BE2C (cell line): ENCODE results near the gene PSTPIP1.

Experiments used
- DNase-seq: peaks from one replicate; pipeline ENCODE4 v3.0.0-alpha.2; 2020
- H3K27me3 ChIP-seq: fragments of 250-450 bp; sonication (Bioruptor Pico); 2 replicates; pipeline ENCODE4 v1.5.1; 2020; ENCODE audit warnings: mild to moderate bottlenecking
- H3K36me3 ChIP-seq: fragments of 250-450 bp; sonication (Bioruptor Pico); 2 replicates; pipeline ENCODE4 v1.5.1; 2020; ENCODE audit warnings: mild to moderate bottlenecking
- H3K4me1 ChIP-seq: fragments of 250-450 bp; sonication (Bioruptor Pico); 2 replicates; pipeline ENCODE4 v1.5.1; 2020
- H3K4me3 ChIP-seq: 2 replicates; pipeline ENCODE4 v1.5.1; 2011; ENCODE audit warnings: low read depth, low read length
- H3K9me3 ChIP-seq: fragments of 250-450 bp; sonication (Bioruptor Pico); 2 replicates; pipeline ENCODE4 v1.5.1; 2020
- CTCF ChIP-seq: IDR thresholded peaks from 2 replicates; pipeline ENCODE4 v1.5.1; 2012; ENCODE audit warnings: mild to moderate bottlenecking, low read depth, low read length

The PSTPIP1 gene

DNA sequence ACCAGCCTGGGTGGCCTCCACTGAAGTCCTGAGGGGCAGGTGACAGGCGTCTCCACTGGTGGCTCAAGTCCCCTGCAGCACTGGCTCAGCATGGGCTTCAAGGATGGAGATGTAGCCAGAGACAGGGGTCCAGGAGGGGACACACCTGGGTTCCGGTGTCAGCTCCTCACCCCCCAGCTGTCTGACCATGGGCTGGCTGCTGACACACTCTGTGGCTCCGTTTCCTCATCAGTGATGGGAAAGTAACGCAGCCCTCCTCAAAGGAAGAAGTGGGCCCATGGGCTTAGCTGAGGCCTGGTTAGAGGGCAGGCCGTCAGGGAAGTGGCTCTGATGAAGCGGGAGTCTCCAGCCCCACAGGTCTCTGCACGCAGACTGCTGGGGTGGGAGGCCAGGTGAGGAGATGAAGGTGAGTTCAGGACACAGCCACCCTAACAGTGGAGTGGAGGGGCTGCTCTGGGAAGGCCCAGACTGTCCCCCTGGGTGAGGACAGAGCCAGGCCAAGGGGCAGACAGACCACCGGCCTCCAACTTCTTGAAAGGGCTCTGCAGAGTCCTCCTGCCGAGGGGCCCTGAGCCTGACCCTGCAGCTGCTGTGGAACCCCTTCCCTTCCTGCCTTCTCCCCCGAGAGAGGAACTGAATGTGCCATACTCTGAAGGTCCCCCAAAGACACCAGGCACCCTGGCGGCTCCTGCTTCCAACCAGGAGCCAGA lies 24.0 kb downstream of the PSTPIP1 start:
- no peak overlapping the region for H3K4me3 ChIP-seq
- no peak for TF ChIP-seq CTCF
- H3K27me3 ChIP-seq, result no peaks in the 10 kb centered on the region
- no peaks in the 10 kb centered on the region for H3K9me3 ChIP-seq
- DNase-seq, result peak; percentile 2
- no peaks in the 10 kb centered on the region for H3K36me3 ChIP-seq
- peaks cover 8% of the 10 kb centered on the region for H3K4me1 ChIP-seq

DNA sequence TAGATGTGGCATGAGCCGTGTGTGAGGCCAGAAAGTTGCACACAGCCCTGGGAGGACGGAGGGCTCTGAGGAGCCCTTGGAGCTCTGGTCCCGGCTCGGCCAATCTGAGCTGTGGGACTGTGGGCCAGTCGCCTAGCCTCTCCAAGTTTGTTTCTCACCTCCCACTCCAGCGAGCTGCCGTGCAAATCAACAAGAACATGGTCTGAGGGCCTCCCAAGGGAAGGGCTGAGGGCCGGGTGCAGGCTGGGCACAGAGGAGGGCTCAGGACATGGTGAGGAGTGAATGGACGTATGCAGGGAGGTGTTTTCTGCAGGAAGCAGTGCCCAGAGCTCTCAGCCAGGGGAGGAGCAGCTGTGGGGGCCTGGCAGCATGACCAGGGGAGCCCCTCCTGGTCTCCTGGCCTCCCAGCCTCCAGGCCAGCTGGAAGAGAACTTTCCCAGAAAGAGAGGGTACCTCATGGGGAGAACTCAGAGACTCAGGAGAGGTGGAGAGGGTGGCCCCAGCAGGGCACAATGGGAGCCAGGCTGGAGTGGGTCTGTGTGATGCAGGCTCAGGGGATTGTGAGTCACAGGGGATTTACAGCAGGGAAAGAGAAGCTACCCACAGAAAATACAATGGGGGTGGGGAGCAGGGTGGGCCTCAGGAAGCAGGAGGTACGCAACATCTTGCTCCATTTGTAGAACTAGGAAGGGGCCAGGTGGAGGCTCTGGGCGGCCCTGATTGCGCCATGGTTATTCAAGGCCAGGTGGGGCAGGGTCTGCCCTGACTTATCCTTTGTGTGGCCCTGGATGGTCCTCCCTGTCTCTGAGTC lies 24.8 kb downstream of the PSTPIP1 start:
- H3K9me3 ChIP-seq, result no peaks in the 10 kb centered on the region
- H3K4me3 ChIP-seq, result no peak overlapping the region
- DNase-seq, result peak; percentile 7
- no peaks in the 10 kb centered on the region for H3K36me3 ChIP-seq
- H3K4me1 ChIP-seq, result peaks cover 8% of the 10 kb centered on the region
- no peaks in the 10 kb centered on the region for H3K27me3 ChIP-seq
- TF ChIP-seq CTCF, result no peak

- H3K27me3 ChIP-seq, result no peaks in the 10 kb centered on the region
- H3K36me3 ChIP-seq, result no peaks in the 10 kb centered on the region
- no peaks in the 10 kb centered on the region for H3K9me3 ChIP-seq
- H3K4me1 ChIP-seq, result peaks cover 3% of the 10 kb centered on the region
- TF ChIP-seq CTCF, result no peak
- no peak overlapping the region for H3K4me3 ChIP-seq
- DNase-seq, result peak; percentile 2
Observed at GRCh38 chr15:77020348-77021087, 25.6 kb downstream of the PSTPIP1 start.

- TF ChIP-seq CTCF, result no peak
- Histone ChIP-seq H3K27me3 (no peaks in the 10 kb centered on the region), H3K9me3 (no peaks in the 10 kb centered on the region), H3K4me3 (no peak overlapping the region), H3K4me1 (no peaks in the 10 kb centered on the region; the same call in 1 of the 2 replicates), H3K36me3 (no peaks in the 10 kb centered on the region)
- peak; percentile 20 for DNase-seq
Observed at GRCh38 chr15:77021088-77021481, 26.2 kb downstream of the PSTPIP1 start.

GRCh38 chr15:77021803-77022381 lies 27.0 kb downstream of the PSTPIP1 start:
- no peaks in the 10 kb centered on the region for H3K27me3 ChIP-seq
- H3K4me1 ChIP-seq, result no peaks in the 10 kb centered on the region
- DNase-seq, result no peak
- H3K4me3 ChIP-seq, result no peak overlapping the region
- H3K36me3 ChIP-seq, result no peaks in the 10 kb centered on the region
- H3K9me3 ChIP-seq, result no peaks in the 10 kb centered on the region
- TF ChIP-seq CTCF, result no peak
